ENCODE results near the gene ABHD14A.

ABHD14A gene

DNA sequence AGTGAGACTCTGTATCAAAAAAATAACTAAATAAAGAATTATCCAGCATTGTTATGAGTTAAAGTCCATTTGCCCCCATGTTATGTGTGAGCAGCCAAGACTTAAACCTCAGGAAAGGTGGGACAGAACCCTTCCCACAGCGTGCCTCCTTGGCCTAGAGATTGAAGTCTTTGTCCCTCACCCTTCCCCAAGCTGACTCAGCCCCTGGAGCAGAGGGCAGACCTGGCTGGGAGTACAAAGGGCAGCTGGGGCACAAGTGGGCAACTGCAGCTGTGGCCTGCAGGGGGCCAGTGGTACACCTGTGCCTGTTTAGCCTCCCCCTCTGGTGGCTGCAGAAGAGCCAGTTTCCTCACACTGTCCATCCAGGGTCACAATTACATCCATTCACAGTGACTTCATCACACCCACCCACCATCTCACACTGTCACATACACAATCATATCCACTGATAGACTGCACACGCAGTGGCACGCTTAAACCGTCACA, 7.5 kb downstream of the ABHD14A start:
- Histone ChIP-seq H3K27me3 (ENCODE audit: insufficient read depth, poor library complexity, severe bottlenecking) (no peaks in the 10 kb centered on the region), H3K4me3 (replicated peaks; ENCODE audit: insufficient read depth, low read length) (peak overlapping the region; percentile 66), H3K27ac (replicated peaks) (peak overlapping the region; percentile 78)
- peak in 1 of 2 experiments; percentile 50 for DNase-seq (ENCODE audit: low read depth in 1 of 2, low spot score in 1 of 2)
- TF ChIP-seq GABPA (IDR thresholded peaks at IDR 0.05; ENCODE audit: low read depth) (no peak), SPI1 (IDR thresholded peaks at IDR 0.05; ENCODE audit: borderline replicate concordance, low read depth) (no peak)
- TF ChIP-seq, protein P1, sequence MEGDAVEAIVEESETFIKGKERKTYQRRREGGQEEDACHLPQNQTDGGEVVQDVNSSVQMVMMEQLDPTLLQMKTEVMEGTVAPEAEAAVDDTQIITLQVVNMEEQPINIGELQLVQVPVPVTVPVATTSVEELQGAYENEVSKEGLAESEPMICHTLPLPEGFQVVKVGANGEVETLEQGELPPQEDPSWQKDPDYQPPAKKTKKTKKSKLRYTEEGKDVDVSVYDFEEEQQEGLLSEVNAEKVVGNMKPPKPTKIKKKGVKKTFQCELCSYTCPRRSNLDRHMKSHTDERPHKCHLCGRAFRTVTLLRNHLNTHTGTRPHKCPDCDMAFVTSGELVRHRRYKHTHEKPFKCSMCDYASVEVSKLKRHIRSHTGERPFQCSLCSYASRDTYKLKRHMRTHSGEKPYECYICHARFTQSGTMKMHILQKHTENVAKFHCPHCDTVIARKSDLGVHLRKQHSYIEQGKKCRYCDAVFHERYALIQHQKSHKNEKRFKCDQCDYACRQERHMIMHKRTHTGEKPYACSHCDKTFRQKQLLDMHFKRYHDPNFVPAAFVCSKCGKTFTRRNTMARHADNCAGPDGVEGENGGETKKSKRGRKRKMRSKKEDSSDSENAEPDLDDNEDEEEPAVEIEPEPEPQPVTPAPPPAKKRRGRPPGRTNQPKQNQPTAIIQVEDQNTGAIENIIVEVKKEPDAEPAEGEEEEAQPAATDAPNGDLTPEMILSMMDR (IDR thresholded peaks at IDR 0.05; ENCODE audit: insufficient read depth, low read length), result peak; percentile 58
- TF ChIP-seq, protein P2, sequence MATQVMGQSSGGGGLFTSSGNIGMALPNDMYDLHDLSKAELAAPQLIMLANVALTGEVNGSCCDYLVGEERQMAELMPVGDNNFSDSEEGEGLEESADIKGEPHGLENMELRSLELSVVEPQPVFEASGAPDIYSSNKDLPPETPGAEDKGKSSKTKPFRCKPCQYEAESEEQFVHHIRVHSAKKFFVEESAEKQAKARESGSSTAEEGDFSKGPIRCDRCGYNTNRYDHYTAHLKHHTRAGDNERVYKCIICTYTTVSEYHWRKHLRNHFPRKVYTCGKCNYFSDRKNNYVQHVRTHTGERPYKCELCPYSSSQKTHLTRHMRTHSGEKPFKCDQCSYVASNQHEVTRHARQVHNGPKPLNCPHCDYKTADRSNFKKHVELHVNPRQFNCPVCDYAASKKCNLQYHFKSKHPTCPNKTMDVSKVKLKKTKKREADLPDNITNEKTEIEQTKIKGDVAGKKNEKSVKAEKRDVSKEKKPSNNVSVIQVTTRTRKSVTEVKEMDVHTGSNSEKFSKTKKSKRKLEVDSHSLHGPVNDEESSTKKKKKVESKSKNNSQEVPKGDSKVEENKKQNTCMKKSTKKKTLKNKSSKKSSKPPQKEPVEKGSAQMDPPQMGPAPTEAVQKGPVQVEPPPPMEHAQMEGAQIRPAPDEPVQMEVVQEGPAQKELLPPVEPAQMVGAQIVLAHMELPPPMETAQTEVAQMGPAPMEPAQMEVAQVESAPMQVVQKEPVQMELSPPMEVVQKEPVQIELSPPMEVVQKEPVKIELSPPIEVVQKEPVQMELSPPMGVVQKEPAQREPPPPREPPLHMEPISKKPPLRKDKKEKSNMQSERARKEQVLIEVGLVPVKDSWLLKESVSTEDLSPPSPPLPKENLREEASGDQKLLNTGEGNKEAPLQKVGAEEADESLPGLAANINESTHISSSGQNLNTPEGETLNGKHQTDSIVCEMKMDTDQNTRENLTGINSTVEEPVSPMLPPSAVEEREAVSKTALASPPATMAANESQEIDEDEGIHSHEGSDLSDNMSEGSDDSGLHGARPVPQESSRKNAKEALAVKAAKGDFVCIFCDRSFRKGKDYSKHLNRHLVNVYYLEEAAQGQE (IDR thresholded peaks at IDR 0.05; ENCODE audit: insufficient replicate concordance, low read depth), result no peak

- TF ChIP-seq GABPA (IDR thresholded peaks at IDR 0.05; ENCODE audit: low read depth) (0 out of 2 replicates have a peak, but pooled peaks have one; percentile 43), SPI1 (IDR thresholded peaks at IDR 0.05; ENCODE audit: borderline replicate concordance, low read depth) (no peak), POLR2AphosphoS5 (IDR thresholded peaks at IDR 0.05; ENCODE audit: low read depth) (peak; percentile 58)
- TF ChIP-seq, protein P1 (IDR thresholded peaks at IDR 0.05; ENCODE audit: insufficient read depth, low read length), result no peak
- TF ChIP-seq, protein P2 (IDR thresholded peaks at IDR 0.05; ENCODE audit: insufficient replicate concordance, low read depth), result peak; percentile 10
- H3K4me3 ChIP-seq (replicated peaks; ENCODE audit: insufficient read depth, low read length), result peak within 1 kb of the TSS; percentile 66
- DNase-seq (ENCODE audit: low read depth in 1 of 2, low spot score in 1 of 2), result peak; percentile 79 to 85
- no peaks in the 10 kb centered on the region for H3K27me3 ChIP-seq (ENCODE audit: insufficient read depth, poor library complexity, severe bottlenecking)
- H3K27ac ChIP-seq (replicated peaks), result peak within 1 kb of the TSS; percentile 78
Observed at GRCh38 chr3:51982838-51983577, 8.1 kb downstream of the ABHD14A start, which contains the start of gene ACY1. Gene ACY1, plus strand, starts transcription at chr3:51983535. Its CDS starts 530 bp downstream, at chr3:51984065.

GRCh38 chr3:51983578-51984268, 8.9 kb downstream of the ABHD14A start:
- DNase-seq (ENCODE audit: low read depth in 1 of 2, low spot score in 1 of 2), result no peak
- peak overlapping the region; percentile 66 for H3K4me3 ChIP-seq (replicated peaks; ENCODE audit: insufficient read depth, low read length)
- H3K27me3 ChIP-seq (ENCODE audit: insufficient read depth, poor library complexity, severe bottlenecking), result no peaks in the 10 kb centered on the region
- TF ChIP-seq POLR2AphosphoS5 (IDR thresholded peaks at IDR 0.05; ENCODE audit: low read depth), result no peak
- TF ChIP-seq, protein P2 (IDR thresholded peaks at IDR 0.05; ENCODE audit: insufficient replicate concordance, low read depth), result no peak
- TF ChIP-seq SPI1 (IDR thresholded peaks at IDR 0.05; ENCODE audit: borderline replicate concordance, low read depth), result no peak
- no peak for TF ChIP-seq GABPA (IDR thresholded peaks at IDR 0.05; ENCODE audit: low read depth)
- TF ChIP-seq, protein P1 (IDR thresholded peaks at IDR 0.05; ENCODE audit: insufficient read depth, low read length), result no peak
- peak overlapping the region; percentile 78 for H3K27ac ChIP-seq (replicated peaks)

Data from HL-60 (cell line).